Measurements from ENCODE around the gene FGF19.

The FGF19 gene

DNA sequence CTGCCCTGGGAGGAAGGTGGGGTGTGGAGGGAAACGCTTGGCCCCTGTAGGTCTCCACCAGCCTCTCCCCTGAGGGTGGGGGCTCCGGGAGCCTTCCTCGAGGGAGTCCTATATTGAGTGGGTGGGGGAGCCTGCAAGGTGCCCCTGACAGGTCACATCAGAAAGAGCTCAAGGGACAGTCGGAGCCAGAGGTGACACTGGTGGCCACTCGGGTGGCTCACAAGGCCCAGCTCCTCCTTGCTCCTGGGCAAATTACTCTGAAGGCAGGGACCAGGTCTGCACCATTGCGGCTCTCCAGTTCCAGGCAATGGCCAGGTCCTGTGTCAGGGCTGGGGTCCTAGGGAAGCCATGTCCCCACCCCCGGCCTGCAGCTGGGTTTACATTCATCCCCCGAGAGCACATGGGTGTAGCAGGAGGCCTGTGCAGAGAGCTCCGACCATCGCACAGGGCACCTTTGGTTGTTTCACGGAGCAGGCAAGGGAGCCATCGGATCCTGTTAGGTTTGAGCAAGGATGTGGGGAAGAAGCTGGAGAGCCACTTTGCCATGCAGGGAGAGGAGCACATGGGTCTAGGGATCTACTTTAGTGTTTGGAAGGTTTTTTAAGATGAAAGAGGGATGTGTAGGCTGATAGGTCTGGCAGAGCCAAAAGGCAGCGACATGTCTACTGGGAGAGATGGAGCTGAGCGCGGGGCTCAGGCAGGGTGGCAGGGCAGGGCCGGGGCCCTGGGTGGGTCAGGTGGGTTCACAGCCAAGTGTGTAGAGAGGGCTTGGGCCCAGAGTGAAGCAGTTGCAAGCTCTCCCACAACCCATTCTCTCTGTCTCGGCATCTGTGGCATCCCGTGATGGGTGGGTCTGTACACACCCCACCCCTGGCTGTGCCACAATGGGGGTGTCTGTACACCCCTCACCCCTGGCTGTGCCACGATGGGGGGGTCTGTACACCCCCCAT is 48.1 kb downstream of the FGF19 start:
- no peak for DNase-seq (ENCODE audit: low read depth)

DNA sequence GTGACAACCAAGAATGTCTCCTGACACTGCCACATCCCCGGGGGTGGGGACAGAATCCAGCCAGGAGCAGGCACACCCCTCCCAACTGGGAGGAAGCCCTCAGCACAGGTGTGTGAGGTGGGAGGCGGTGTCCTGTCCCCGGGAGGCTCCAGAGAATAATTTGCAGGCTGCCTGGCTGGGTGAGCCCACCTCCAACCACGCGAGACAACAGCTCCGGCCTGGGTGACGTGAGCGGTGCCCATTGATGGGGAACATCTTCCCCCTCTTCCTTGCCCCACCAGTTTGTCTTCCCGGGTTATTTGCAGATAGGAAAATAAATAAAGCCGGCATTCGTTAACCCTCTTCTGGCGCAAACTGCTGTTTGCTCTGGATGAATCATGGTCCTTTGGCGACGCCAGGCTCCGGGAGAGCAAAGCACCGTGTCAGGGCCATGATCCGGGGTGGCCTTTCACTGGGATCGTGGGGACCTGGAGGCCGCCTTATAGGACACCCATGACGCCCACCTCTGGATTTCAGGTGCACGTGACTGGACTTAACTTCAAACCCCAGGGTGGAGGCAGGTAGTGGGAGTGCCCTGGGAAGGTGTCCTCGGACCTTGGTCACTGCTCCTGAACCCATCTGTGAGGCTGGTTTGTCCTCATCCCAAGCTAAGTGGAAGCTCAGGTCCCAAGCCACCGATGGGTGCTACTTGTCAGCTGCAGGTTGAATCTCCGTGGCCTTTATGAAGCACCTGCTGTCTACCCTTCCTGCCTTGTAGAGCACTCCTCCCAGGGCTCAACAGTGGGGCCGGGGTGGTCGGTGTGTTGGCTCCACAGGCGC is 49.0 kb downstream of the FGF19 start:
- DNase-seq (ENCODE audit: low read depth) = no peak

DNA sequence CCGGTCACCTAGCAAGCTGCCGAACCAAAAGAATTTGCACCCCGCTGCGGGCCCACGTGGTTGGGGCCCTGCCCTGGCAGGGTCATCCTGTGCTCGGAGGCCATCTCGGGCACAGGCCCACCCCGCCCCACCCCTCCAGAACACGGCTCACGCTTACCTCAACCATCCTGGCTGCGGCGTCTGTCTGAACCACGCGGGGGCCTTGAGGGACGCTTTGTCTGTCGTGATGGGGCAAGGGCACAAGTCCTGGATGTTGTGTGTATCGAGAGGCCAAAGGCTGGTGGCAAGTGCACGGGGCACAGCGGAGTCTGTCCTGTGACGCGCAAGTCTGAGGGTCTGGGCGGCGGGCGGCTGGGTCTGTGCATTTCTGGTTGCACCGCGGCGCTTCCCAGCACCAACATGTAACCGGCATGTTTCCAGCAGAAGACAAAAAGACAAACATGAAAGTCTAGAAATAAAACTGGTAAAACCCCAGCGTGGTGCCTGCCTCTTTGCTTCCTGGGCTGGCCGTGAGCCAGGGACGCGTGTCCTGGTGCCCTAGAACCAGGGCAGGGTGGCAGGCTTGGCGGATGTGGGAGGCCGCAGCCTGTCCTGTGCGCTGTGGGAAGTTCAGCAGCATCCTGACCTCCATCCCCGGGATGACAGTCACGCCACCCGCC is 49.7 kb downstream of the FGF19 start:
- DNase-seq (ENCODE audit: low read depth) = no peak

DNA sequence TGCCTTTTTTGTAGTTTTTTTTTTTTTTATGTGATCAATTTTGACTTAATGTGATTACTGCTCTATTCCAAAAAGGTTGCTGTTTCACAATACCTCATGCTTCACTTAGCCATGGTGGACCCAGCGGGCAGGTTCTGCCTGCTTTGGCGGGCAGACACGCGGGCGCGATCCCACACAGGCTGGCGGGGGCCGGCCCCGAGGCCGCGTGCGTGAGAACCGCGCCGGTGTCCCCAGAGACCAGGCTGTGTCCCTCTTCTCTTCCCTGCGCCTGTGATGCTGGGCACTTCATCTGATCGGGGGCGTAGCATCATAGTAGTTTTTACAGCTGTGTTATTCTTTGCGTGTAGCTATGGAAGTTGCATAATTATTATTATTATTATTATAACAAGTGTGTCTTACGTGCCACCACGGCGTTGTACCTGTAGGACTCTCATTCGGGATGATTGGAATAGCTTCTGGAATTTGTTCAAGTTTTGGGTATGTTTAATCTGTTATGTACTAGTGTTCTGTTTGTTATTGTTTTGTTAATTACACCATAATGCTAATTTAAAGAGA is 50.3 kb downstream of the FGF19 start:
- DNase-seq (ENCODE audit: low read depth) = no peak

DNA sequence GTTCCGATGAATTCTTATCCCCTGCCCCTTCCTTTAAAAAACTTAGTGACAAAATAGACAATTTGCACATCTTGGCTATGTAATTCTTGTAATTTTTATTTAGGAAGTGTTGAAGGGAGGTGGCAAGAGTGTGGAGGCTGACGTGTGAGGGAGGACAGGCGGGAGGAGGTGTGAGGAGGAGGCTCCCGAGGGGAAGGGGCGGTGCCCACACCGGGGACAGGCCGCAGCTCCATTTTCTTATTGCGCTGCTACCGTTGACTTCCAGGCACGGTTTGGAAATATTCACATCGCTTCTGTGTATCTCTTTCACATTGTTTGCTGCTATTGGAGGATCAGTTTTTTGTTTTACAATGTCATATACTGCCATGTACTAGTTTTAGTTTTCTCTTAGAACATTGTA is 50.8 kb downstream of the FGF19 start:
- no peak for DNase-seq (ENCODE audit: low read depth)

DNA sequence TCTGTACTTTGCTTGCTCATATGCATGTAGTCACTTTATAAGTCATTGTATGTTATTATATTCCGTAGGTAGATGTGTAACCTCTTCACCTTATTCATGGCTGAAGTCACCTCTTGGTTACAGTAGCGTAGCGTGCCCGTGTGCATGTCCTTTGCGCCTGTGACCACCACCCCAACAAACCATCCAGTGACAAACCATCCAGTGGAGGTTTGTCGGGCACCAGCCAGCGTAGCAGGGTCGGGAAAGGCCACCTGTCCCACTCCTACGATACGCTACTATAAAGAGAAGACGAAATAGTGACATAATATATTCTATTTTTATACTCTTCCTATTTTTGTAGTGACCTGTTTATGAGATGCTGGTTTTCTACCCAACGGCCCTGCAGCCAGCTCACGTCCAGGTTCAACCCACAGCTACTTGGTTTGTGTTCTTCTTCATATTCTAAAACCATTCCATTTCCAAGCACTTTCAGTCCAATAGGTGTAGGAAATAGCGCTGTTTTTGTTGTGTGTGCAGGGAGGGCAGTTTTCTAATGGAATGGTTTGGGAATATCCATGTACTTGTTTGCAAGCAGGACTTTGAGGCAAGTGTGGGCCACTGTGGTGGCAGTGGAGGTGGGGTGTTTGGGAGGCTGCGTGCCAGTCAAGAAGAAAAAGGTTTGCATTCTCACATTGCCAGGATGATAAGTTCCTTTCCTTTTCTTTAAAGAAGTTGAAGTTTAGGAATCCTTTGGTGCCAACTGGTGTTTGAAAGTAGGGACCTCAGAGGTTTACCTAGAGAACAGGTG is 51.8 kb downstream of the FGF19 start:
- no peak for DNase-seq (ENCODE audit: low read depth)

DNA sequence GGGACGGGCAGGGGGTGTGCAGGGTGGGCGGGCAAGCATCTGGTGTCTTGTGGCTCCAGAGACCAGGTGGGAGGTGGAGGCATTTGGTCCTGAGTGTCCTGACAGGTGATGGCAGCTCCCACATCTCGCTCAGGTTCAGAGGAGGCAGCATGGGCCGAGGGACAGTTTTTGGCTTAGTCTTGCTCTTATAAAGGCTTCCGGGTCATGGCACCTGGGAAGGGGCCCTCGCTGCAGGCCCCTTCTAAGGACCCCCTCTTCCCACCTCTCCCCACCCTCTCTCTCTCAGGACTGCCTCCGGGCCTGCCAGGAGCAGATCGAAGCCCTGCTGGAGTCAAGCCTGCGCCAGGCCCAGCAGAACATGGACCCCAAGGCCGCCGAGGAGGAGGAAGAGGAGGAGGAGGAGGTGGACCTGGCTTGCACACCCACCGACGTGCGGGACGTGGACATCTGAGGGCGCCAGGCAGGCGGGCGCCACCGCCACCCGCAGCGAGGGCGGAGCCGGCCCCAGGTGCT is 52.9 kb downstream of the FGF19 start:
- no peak for DNase-seq (ENCODE audit: low read depth)

DNA sequence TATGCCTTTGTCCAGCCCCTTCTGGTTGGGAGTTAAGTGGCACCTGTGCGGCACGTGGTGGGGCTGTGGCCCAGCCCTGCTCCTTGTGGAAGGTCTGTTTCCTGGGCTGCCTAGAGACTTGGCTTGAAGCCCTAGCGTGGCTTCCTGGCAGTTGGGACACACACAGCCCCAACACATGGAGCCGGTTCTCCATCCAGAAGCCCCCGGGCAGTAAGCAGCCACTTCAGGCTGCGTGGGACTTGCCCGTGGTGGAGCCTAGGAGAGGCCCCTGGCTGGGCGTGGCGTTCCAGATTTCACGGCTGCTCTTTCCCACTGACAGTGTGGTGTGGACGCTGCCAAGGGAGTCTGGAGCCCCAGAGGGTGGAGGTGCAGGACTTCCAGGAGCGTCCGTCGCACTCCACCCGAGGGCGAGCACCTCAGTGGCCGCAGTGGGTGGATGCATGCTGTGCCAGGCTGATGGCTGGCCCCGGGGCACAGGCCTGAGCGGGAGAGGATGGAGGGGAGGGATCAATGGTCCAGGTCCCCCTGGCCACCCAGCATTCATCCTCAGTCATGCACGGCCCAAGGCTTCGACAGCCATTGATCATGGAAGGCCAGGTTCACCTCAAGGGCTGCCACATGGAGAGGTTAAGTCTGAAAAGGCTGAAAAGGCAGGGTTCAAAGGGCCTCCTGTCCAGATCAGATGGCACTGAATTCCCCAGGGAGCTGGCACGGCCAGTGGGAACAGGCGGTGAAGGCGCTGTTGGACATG is 53.6 kb downstream of the FGF19 start:
- DNase-seq (ENCODE audit: low read depth) = no peak

DNA sequence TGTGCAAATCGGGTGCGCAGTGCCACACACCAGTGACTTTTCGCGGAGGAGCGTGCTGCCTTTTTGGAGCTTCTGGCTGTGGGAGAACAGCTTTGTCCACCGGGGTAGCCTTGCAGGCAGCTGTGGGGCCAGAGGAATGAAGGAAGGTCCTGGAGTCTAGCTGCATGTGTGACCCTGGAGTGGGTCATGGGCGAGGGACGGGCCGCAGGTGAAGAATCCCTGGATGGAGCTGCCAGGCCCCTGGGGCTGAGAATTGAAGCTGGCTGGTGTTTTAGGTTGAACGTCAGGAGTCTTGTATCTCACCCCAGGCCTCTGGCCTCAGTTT is 54.3 kb downstream of the FGF19 start:
- no peak for DNase-seq (ENCODE audit: low read depth)

DNA sequence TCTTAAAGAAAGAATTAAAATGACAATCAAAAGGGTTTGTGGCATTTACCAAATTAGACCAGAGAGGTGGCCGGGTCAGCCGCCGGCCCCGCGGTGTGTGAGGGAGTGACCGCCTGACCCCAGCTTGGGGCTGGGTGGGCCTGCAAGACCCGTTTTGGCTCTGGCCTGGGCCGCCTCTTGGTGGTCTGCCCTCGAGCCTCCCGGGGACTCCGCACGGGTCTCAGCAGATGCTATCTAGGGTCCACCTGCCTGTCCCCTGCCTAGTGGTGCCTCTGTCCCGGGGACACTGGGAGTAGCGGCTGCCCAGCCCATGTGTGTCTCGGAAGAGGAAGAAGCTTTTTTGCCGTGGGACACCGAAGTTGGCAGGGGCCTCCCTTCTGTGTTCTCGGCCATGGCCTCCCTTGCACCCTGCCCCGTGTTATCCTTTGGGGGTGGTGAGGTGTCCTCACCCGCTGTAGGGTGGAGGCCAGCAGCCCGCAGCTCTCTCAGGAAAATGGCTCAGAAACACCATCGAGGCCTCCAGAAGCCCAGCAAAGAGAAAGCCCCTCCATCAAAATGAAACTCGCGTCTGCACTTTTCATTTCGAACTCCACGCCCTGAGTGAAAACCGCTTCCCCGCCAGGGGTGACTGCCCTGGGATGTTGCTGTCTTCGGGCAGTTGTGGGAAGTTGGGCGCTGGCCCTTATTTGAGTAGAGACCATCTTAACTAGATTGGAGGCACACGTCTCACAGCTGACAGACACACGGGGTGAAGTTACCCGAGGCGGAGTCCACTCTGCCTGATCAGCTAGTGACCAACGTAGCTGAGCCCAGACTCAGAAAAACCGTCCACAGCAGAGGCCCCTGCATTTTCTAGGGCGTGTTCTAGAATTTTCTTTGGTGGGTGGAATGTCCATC is 54.9 kb downstream of the FGF19 start:
- DNase-seq (ENCODE audit: low read depth) = no peak

All from stimulated activated CD8-positive, alpha-beta memory T cell treated with anti-CD3 and anti-CD28 coated beads, Interleukin-12 subunit alpha, Interleukin-12 subunit beta, amount 100 ng/mL, for 4 hours (primary cell).